GM13977 (cell line): ENCODE results near the gene SLC34A3.

Experiments used
- DNase-seq: peaks from one replicate; pipeline ENCODE4 v3.0.0; 2012; ENCODE audit warnings: low spot score
- CTCF ChIP-seq: IDR thresholded peaks from 2 replicates; pipeline ENCODE4 v1.5.1; 2012; ENCODE audit warnings: mild to moderate bottlenecking, control low read depth; ENCODE audit not compliant: insufficient read depth; ENCODE audit errors: extremely low read depth, missing control alignments
- in situ Hi-C: fragments of 300-500 bp; cut with MboI; formaldehyde crosslinking; loops from one replicate; pipeline ENCODE4 v1.12.0; 2022; ENCODE audit warnings: low sequenced_read_pairs, low pct_unique_long_range_greater_than_20kb, mixed read lengths, inconsistent platforms; ENCODE audit not compliant: unreplicated experiment

The SLC34A3 gene

GRCh38 chr9:137244486-137245449, 14.1 kb downstream of the SLC34A3 start:
- in situ Hi-C loops, result no loop called here
- DNase-seq, result no peak
- no peak for TF ChIP-seq CTCF

- no peak for TF ChIP-seq CTCF
- no peak for DNase-seq
- in situ Hi-C loops, result no loop called here
Observed at GRCh38 chr9:137245450-137246421, 15.0 kb downstream of the SLC34A3 start.

GRCh38 chr9:137247135-137247915, 16.6 kb downstream of the SLC34A3 start:
- no peak for DNase-seq
- TF ChIP-seq CTCF, result no peak
- in situ Hi-C loops, result no loop called here

GRCh38 chr9:137247916-137248175, 17.1 kb downstream of the SLC34A3 start:
- TF ChIP-seq CTCF, result no peak
- in situ Hi-C loops, result no loop called here
- DNase-seq, result no peak

- TF ChIP-seq CTCF, result no peak
- DNase-seq, result no peak
- in situ Hi-C loops, result no loop called here
Observed at GRCh38 chr9:137250329-137251193, 19.9 kb downstream of the SLC34A3 start.
